ENCODE measurements around the gene IL13RA2. TPM values are rescaled to one million over a fixed set of nuclear protein-coding genes. Genes with fewer than 3 reads are reported as not detected.

IL13RA2 gene
- total RNA-seq, 1 experiment from 2014 or later: not detected

DNA sequence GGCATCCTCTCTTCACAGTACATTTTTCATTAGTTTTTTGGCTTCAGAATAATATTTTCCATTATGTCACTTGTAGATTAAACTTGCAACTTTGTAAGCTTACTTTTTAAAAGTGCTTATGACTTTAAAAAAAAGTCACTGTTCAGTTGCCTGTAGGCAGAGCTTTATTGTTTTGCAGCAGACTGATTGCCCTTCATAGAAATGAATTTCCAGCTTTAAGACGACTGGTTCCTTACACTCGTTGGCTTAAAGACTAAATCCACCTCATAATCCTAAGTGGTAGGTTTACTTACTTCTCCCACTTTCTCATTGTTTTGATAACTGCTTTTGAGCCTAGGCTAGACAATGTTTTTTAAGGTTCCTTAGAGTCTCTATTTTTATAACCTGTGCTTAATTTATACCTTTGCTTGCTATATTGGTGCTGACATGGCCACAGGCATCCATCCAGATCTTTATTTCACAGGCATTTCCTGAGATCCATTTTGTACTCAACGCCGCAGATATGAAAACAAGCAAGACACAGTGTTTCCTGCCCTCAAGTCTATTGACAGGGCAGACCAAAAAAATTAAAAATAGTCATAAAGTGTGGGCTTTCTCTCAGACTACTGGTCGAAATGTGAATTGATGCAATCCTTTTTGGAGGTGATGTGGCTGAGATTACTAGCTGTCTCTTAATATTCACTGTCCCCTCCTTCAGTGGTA is 12.6 kb upstream of the IL13RA2 start:
- no peak for ATAC-seq
- Histone ChIP-seq H3K4me1 (ENCODE audit: control insufficient read depth in 1 of 2, insufficient read depth in 2 of 2, low read length in 2 of 2) (no peaks in the 10 kb centered on the region; a peak in 1 of 4 replicates), H3K27ac (ENCODE audit: low read depth, low read length) (no peak overlapping the region), H3K4me2 (ENCODE audit: low read length) (no peak overlapping the region), H3K4me3 (replicated peaks in 1 of 2; ENCODE audit: low read depth in 1 of 2, low read length in 2 of 2) (no peak overlapping the region), H3K79me2 (ENCODE audit: insufficient read depth, low read length) (no peaks in the 10 kb centered on the region), H3K9me3 (ENCODE audit: control insufficient read depth in 1 of 2, insufficient read depth in 1 of 2, low read depth in 1 of 2, low read length in 2 of 2) (no peaks in the 10 kb centered on the region), H4K20me1 (ENCODE audit: insufficient read depth) (no peaks in the 10 kb centered on the region), H2AFZ (ENCODE audit: low read depth, low read length, poor library complexity, severe bottlenecking) (no peak overlapping the region), H3K27me3 (ENCODE audit: insufficient read depth, low read length) (no peaks in the 10 kb centered on the region), H3K9ac (ENCODE audit: low read length) (no peak overlapping the region), H3K9me2 (ENCODE audit: insufficient read depth) (no peaks in the 10 kb centered on the region), H3K36me3 (ENCODE audit: control insufficient read depth in 1 of 2, insufficient read depth in 2 of 2, low read length in 2 of 2) (no peaks in the 10 kb centered on the region)
- no peak for TF ChIP-seq CTCF (IDR thresholded peaks at IDR 0.05 in 2 of 3, conservative IDR thresholded peaks at IDR 0.05 in 1 of 3; ENCODE audit: borderline replicate concordance in 1 of 3, insufficient read depth in 1 of 3, low read depth in 2 of 3, low read length in 2 of 3)
- TF ChIP-seq CEBPB (IDR thresholded peaks at IDR 0.05; ENCODE audit: low read depth): no peak
- intact Hi-C loops (cut with micrococcal nuclease): no loop called here
- ChIA-PET RAD21 (ENCODE audit: low non-redundant PET in 1 of 2, low total read pairs in 2 of 2, uncharacterized antibody in 2 of 2, unreplicated experiment in 2 of 2) (no interaction called here), CTCF (interaction anchor here (1.0 kb wide), 1 partner anchor 12 kb away, joined by 4 read pairs; no protein-coding TSS in a partner anchor), POLR2A (interaction anchor here (0.6 kb wide), 1 partner anchor 67 kb away, joined by 3 read pairs; no protein-coding TSS in a partner anchor)
- BruUV-seq (replicated peaks): no TSS peak
- DNase-seq (ENCODE audit: low read depth, low spot score): no peak

DNA sequence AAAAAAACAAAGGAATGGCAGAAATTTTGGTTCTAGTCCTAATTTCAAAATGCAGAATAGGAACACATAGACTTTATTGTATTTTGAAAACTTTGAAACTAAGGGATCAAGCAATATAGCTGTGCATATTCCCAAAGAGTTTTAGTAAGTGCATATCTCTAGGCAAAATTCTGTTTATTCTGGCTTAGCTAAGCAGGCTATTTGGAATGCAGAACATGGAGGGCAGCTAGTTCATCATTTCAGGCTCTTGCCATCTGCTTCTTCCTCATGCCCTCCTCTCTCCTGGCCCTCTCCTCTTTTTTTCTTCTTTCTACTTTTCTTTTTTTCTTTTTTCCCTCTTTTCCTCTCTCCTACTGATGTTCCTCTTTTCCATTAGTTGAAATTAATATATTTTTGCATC is 12.0 kb upstream of the IL13RA2 start:
- no peak for TF ChIP-seq SP1 (IDR thresholded peaks at IDR 0.05; ENCODE audit: low read depth)
- H3K27ac ChIP-seq (ENCODE audit: low read depth, low read length): no peak overlapping the region
- CTCF ChIA-PET: interaction anchor here (1.0 kb wide), 1 partner anchor 12 kb away, joined by 4 read pairs; no protein-coding TSS in a partner anchor
- H3K4me1 ChIP-seq (ENCODE audit: control insufficient read depth in 1 of 2, insufficient read depth in 2 of 2, low read length in 2 of 2): no peaks in the 10 kb centered on the region; a peak in 1 of 4 replicates
- H2AFZ ChIP-seq (ENCODE audit: low read depth, low read length, poor library complexity, severe bottlenecking): no peak overlapping the region
- no peaks in the 10 kb centered on the region for H3K9me2 ChIP-seq (ENCODE audit: insufficient read depth)
- no peak for ATAC-seq
- no peak overlapping the region for H3K4me2 ChIP-seq (ENCODE audit: low read length)
- BruUV-seq (replicated peaks): no TSS peak
- H3K27me3 ChIP-seq (ENCODE audit: insufficient read depth, low read length): no peaks in the 10 kb centered on the region
- POLR2A ChIA-PET: no interaction called here
- intact Hi-C loops (cut with micrococcal nuclease): no loop called here
- no peaks in the 10 kb centered on the region for H3K36me3 ChIP-seq (ENCODE audit: control insufficient read depth in 1 of 2, insufficient read depth in 2 of 2, low read length in 2 of 2)
- H3K4me3 ChIP-seq (replicated peaks in 1 of 2; ENCODE audit: low read depth in 1 of 2, low read length in 2 of 2): no peak overlapping the region
- DNase-seq (ENCODE audit: low read depth, low spot score): no peak
- no peaks in the 10 kb centered on the region for H3K79me2 ChIP-seq (ENCODE audit: insufficient read depth, low read length)
- RAD21 ChIA-PET (ENCODE audit: low non-redundant PET in 1 of 2, low total read pairs in 2 of 2, uncharacterized antibody in 2 of 2, unreplicated experiment in 2 of 2): no interaction called here
- H4K20me1 ChIP-seq (ENCODE audit: insufficient read depth): no peaks in the 10 kb centered on the region
- H3K9ac ChIP-seq (ENCODE audit: low read length): no peak overlapping the region
- no peaks in the 10 kb centered on the region for H3K9me3 ChIP-seq (ENCODE audit: control insufficient read depth in 1 of 2, insufficient read depth in 1 of 2, low read depth in 1 of 2, low read length in 2 of 2)

All from HCT116 (cell line).